ENCODE data around the gene COX7A2L.

Gene COX7A2L

GRCh38 chr2:42314892-42315468, 46.0 kb downstream of the COX7A2L start:
- DNase-seq, result no peak

- no peak for DNase-seq
Measured at GRCh38 chr2:42312106-42312505, 48.9 kb downstream of the COX7A2L start.

- no peak for DNase-seq
Measured at GRCh38 chr2:42310007-42310515, 51.0 kb downstream of the COX7A2L start.

GRCh38 chr2:42309366-42309765, 51.7 kb downstream of the COX7A2L start:
- DNase-seq, result no peak

- no peak for DNase-seq
Measured at GRCh38 chr2:42307180-42307579, 53.8 kb downstream of the COX7A2L start.

- no peak for DNase-seq
Measured at GRCh38 chr2:42304059-42304713, 56.8 kb downstream of the COX7A2L start.

- no peak for DNase-seq
Measured at GRCh38 chr2:42303252-42303651, 57.8 kb downstream of the COX7A2L start.

- DNase-seq, result no peak
Measured at GRCh38 chr2:42300527-42300926, 60.5 kb downstream of the COX7A2L start.
